Urothelium cell line (cell line): ENCODE data around the gene TM2D1.
A peak's percentile ranks its signal among the peaks of the same experiment; 100 is the strongest.
"Not testable (repeated sequence)": the region's sequence is repeated elsewhere in the genome, so short reads cannot be mapped to it uniquely, and the experiment has no call there.

Experiments used
- DNase-seq: peaks from one replicate; pipeline ENCODE4 v3.0.0; 2011; ENCODE audit warnings: low spot score, mixed read lengths
- FAIRE-seq: peaks from 2 replicates; lab custom pipeline; 2011; peaks lifted over from hg19 to GRCh38; lab: Jason Lieb, UNC

TM2D1 gene

DNA sequence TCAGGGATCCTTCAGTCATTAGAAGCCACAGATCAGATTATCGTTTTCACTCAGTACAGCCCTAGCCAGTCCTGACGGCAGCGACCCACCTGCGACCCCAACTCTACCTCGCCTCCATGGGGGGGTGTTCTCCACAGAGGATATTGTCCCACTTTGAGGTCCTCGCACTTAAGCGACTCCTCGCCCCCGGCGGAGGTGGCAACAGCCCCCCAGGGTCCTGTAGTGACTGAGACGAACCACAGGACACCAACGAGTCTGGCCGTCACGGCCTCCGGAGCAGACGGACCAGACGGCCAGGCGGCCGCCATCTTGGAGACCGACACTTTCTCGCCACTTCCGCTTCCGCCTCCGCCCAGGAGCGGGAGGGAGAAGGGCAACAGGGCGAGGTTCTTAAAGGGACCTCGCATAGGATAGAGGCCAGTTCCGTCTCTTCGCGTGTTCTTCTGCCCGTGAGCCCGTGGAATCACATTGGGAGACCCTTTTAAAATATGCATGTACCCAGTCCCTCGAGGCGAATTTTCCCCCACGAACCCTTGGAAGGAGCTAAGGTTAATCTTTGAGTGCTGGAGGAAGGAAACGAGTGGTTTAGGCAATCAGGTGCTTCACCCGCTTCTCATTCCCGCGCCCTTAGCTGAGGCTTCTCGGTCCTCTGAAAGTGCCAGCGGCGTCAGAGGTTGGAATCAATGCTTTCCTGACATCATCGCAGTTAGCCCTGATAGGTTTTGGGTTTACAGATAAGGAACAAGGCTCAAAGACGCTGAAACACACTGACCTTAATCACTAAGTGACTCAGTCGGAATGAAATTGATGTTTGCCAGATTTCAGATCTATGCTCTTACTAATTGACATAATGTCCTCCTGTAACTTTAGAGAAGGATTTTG is at the start of gene TM2D1:
TSS of gene TM2D1 (minus strand) at position 329 of the 882 bp plus-strand sequence. CDS start at position 308, 21 bp downstream.
- DNase-seq (peak; percentile 94), FAIRE-seq (peak; percentile 62)

DNA sequence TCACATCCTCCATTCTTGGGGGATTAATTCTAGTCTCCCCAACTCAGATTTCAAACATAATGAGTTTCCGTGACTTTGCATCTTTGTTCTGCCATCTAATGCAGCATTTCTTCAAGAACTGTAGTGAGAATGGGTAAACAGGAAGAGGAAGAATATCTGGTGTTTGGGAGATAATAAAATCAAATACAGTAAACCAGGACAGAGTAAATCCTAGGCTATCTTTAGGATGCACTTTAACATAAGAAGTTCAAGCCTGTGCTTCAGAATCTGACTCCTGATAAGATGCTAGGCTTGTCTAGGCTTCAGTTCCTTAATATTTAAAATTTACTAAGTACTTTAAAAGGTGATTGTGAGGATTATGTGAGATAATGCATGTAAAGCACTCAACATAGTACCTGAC is 45.2 kb upstream of the TM2D1 start:
- FAIRE-seq, result no peak

DNA sequence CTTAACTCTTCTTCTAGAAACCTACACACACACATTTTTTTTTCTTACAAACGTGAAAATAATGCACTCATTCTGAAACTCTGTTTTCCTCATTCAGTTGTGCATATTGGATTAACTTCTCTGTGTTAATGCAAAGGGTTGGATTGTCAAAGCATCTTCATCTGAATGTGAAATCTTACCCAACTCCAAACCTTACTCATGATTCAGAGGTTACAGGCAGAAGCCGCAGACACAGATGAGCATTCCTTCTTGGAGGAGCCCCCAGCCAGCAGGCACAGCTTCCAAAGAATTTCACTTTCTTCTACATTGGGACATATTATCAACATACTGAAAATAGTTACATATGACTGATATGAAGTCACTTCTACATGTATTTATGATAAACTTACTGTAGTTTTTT is 33.0 kb upstream of the TM2D1 start:
- FAIRE-seq (no peak), DNase-seq (no peak)

More for the DNA sequence above, 45.2 kb upstream of the TM2D1 start:
- DNase-seq, result no peak

DNA sequence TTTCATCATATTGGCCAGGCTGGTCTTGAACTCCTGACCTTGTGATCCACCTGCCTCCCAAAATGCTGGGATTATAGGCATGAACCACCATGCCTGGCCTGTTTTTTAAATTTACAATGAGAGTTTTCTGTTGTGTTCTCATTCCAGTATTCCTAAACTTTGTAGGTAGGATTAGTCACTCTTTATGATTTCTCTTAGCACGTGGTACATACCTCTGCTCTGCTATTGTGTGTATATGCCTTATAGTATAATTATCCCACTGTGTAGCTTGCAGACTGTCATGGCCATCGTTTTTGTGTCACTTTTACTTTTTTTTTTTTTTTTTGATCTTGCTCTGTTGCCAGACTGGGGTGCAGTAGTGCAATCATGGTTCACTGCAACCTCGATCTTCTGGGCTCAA is 31.8 kb upstream of the TM2D1 start:
- DNase-seq (no peak), FAIRE-seq (no peak)

DNA sequence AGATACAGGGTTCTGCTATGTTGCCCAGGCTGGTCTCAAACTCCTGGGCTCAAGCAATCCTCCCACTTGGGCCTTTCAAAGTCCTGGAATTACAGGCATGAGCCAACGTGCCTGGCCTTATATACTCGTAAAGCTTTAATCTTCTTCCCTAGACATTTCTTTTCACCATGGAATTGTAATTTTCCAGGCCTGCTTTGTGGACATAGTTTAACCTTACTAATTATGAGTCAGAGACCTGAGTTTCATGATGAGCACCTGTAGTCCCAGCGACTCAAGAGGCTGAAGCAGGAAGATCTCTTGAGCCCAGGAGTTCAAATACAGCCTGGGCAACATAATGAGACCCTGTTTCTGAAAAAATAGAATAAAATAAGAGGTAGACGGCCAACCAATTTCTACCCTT is 29.6 kb upstream of the TM2D1 start:
- DNase-seq, result no peak
- FAIRE-seq, result no peak

DNA sequence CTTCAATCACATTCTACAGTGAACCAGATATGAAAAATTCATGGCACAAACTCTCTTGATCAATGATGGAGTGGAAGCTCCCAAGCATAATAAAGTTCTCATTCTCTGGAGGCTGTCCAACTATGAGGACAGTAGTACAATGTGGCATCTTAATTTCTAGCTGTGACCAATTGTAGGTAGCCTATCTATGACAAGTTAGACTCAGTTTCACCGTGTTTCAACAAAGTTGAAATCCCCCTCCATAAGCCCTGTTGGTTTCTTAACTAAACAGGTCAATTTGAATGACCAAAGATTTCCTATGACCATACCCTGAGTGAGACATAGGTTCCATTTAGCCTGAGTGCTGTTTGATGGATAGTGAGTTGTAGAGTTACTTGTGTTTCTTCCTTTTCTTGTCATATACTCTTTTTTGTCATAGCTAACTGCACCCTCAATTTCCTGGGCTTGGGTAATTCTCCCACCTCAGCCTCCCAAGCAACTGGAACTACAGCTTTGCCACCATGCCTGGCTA is 29.1 kb upstream of the TM2D1 start:
- no peak for DNase-seq
- no peak for FAIRE-seq

DNA sequence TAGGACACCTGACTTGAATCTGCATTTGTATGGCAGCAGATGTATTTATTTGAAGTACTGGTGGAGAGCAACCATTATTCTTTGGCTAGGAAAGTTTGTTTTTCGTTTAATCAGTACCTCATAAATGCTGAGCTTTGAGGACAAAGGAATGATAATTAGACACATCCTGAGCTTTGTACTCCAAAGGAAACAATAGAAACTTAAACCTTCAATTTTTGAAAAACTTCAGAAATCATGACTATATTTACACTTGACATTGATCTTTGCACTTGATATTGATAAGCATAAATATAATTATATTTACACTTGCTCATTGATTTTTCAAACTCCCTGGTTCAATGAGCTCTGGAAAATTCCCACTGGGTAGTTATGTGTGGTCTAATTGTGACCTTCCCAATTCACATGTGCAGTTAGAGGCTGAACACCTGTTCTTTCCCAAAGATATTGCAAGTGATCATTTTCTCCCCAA is 28.0 kb upstream of the TM2D1 start:
- no peak for FAIRE-seq
- DNase-seq, result no peak

DNA sequence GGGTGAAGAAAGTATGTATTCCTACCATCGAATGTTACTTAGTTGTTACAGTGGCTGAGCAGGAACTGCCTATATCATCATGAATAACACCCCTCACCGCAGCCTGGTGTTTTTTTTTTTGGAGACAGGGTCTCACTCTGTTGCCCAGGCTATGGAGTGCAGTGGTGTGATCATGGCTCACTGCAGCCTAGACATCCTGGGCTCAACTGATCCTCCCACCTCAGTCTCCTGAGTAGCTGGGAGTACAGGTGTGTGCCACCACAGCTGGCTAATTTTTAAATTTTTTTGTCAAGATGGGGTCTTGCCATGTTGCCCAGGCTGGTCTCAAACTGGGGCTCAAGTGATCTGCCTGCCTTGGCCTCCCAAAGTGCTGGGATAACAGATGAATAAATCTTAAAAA is 24.6 kb upstream of the TM2D1 start:
- DNase-seq (no peak), FAIRE-seq (no peak)

DNA sequence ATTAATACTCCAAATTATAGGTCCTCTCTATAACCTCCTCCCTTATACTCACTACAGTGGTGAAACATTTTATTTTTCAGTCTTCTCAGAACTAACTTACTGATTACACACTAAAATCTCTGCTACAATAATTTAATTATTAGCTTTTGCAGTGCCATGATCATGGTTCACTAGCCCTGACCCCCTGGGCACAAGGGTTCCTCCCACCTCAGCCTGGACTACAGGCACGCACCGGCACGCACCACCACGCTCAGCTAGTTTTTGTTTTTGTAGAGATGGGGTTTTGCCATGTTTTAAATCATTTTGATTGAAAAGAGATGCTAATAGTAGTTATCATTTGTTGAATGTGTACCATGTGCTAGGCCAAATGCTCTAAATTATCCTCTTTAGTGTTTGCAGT is 23.6 kb upstream of the TM2D1 start:
- DNase-seq (no peak), FAIRE-seq (no peak)

DNA sequence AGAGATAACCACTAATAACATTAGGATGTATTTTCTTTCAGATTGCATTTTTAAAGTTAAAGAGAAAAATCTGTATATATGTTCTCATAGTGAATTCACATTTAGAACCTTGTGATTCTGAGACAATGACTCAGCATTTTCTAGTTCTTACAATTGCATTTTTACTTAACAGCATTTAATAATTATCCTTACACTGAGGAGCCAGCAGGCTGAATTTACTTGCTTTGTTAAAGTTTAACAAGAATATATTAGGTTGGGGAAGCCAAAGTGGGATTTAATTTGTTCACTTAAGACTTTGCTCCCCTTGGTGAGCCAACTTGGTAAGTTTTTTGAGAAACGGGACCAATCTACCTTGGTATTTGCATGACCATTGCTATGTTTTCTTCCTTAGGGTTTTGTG is 21.9 kb upstream of the TM2D1 start:
- no peak for DNase-seq
- no peak for FAIRE-seq

DNA sequence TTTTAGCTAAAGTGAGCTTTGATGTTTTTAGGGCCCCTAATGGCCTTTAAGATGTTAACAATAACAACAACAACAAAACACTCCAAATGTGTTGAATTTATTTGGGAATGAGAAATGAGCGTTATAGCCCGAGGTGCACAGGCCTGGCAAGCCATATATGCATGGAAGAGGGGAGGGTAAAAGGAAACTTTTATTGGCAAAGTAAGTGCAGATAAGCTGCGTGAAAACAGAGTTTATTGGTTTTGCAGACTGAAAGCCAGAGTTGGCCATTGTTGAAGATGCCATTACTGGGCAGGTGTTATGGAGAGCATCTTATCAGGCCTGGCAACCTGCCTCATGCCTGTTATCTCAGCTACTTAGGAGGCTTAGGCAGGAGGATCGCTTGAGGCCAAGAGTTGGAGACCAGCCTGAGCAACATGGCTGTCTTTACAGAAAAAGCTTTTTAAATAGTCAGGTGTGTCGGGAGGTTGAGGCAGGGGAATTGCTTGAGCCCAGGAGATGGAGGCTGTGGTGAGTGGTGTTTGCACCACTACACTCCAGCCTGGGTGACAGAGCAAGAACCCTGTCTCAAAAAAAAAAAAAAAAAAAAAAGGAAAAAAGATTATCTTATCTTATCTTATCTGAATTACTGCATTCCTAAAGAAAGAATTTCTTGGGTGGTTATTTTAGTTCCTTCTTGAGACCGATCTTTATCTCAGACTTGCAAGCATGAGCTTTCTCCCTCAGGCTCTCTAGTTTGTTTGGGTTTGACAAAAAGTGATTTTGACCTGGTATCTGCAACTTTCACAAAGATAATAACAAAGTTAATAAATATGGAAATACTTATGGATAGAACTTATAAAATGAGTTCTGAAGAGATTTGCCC is 19.0 kb upstream of the TM2D1 start:
- no peak for DNase-seq

DNA sequence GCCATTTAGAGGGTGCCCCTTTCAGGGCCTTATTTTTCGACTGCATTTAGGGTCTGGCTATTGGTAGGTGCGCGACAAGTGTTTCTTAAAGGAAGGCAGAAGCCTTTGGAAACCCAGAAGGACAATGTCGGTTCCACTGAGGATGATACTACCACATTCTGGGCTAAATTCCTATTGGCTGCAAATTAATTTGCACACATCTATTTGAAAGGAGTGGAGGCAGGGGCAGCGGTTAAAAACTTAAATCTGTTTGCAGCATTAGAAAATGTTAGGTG is 18.4 kb upstream of the TM2D1 start:
- DNase-seq (no peak), FAIRE-seq (no peak)

More for the DNA sequence above, 19.0 kb upstream of the TM2D1 start:
- no peak for FAIRE-seq

DNA sequence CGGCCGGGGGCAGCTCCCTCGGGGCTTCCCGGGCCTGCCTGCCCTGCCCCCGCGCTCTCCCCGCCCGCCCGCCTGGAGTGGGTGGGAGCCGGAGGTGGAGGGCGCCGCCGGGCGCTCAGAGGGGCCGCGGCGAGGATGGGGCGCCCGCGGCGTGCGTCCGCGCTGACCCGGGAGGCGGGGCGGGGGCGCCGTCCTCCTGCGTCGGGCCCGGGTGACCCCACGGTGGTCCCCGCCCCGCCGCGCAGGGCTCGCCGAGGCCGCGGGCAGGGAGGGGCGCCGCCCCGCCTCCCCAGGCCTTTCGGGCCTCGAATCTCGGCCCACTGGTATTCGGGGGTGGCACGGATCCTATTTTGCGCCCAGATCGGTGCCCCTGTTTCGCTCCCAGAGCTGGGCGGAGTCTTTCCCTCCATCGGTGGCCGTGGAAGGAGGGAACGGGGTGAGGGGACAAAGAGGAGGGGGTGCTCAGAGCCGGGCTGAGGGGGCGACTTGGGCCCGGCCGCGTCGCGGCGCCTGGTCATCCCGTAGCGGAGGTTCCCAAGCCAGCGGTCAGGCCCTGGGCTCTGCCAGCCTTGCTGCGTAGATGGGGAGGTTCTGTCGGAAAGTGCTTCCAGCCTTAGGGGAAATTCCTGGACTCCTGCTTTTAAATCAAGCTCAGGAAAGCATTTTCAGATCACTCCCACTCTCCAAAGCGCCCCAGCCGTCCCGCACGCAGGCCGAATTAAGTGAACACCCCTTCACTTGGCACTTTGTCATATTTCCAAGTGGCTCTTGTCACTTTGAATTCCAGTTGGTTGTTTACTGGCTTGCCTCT is 17.9 kb upstream of the TM2D1 start:
- FAIRE-seq, result no peak
- peak; percentile 69 for DNase-seq

DNA sequence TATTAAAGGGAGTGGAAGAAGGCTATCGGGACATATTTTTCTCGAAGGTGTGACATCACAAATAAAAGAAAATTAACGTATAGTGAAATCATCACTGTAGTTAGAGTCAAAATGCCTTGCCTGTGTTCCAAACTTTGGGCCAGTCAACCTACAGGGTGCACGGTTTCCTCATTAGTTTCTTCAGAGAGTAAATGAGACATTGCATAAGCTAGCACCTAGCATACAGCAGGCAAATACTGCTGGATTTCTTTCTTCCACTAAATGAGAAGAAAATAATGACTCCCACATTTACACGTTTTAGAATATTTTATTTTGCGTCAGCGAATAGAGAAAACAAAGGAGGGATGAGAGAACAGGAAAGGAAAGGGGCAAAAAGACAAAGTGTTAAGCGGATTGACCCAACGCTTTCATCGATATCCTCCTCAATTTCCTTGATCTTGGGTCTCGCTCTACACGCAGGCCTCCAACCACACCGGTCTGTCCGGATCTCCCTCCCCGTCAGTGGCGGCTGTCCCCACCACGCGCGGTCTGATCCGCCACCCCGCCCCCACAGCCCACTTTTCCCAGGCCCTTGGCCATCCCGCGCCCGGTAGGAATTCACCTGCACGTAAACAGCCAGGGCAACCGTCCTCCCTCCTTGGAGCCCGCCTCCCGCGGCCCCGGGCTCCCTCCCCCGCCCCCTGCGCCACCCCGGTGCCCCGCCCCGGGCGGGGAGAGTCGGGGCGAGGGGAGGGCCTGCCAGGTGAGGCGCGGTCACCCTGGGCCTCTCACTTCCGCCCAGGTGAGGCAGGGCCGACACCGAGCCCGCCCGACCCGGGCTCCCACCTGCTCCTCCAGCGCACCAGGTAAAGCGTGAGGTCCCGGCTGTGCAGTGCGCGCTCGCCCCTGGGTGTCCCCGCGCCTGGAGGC is 17.0 kb upstream of the TM2D1 start, which contains the start of gene PATJ:
TSS of gene PATJ (plus strand) at position 770 of the 909 bp plus-strand sequence. CDS start 20,413 bp downstream, outside the sequence.
- DNase-seq, result peak; percentile 87
- no peak for FAIRE-seq

DNA sequence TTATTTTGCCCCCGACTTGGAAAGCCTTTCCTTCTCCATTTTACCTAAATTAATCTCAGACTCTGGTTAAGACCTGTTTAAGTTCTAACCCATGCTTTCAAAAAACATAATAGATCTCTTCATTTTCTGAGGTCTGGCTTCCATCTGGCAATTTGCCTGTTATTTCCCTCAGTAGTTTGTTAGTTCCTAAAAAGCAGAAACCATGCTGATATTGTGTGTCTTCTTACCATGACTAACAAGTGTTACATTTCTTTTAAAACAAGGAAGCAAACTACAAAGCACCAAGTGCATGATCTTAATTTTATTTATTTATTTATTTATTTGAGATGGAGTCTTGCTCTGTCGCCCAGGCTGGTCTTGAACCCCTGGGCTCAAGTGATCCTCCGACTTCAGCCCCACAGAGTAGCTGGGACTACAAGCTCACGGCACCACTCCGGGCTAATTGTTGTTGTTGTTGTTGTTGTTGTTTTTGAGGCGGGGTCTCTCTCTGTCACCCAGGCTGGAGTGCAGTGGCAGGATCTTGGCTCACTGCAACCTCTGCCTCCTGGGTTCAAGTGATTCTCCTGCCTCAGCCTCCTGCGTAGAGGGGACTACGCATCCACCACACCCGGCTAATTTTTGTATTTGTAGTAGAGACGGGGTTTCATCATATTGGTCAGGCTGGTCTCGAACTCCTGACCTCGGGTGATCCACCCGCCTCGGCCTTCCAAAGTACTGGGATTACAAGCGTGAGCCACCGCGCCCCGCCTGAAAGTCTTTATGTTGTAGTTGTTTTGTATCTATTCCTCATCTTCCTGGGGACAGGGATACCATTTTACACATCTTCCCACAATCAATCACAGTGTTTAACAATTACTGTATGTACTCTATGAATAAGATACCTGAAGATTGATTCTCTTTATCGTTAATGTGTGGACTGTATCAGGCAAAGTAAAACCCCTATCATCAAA is 16.1 kb upstream of the TM2D1 start:
- FAIRE-seq, result no peak

DNA sequence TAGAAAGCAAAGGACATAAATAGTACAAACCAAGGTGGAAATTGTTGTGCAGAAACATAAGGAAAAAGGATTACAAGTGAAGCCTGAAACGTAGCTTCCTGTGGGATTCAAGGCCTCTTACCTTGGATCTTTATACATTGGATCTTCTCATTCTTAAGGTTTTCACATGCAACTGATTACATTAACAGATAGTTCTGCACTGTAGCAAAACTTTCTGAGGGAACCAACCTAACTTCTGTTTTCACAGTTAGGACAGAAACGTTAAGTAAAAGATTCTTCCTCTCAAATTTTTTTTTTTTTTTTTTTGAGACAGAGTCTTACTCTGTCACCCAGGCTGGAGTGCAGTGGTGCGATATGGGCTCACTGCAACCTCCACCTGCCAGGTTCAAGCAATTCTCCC is 7.8 kb upstream of the TM2D1 start:
- DNase-seq (no peak), FAIRE-seq (no peak)

More for the DNA sequence above, 16.1 kb upstream of the TM2D1 start:
- DNase-seq, result no peak

DNA sequence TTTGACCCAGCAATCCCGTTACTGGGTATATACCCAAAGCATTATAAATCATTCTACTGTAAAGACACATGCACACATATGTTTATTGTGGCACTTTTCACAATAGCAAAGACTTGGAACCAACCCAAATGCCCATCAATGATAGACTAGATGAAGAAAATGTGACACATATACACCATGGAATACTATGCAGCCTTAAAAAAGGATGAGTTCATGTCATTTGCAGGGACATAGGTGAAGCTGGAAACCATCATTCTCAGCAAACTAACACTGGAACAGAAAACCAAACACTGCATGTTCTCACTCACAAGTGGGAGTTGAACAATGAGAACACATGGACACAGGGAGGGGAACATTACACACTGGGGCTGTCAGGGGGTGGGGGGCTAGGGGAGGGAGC is 5.7 kb upstream of the TM2D1 start:
- FAIRE-seq, result not testable (repeated sequence)

DNA sequence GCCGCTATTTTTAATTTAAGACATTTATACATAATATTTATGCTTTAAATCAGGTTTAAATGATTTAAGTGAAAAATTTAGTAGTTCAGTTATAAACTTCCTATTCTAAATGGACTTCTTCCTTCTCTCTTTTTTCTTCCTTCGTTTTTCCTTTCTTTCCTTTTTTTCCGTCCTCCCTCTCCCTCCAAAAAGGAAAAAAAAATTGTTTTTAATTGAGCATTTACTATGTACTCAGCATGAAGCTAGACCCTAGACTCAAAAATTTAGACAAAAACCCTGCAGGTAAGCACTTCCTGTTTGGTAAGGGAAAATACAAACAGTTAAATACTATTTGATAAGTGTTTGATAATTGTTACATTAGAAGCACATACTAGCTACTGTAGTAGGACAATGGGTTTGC is 2.6 kb upstream of the TM2D1 start:
- DNase-seq (no peak), FAIRE-seq (no peak)

More for the DNA sequence above, 5.7 kb upstream of the TM2D1 start:
- not testable (repeated sequence) for DNase-seq

DNA sequence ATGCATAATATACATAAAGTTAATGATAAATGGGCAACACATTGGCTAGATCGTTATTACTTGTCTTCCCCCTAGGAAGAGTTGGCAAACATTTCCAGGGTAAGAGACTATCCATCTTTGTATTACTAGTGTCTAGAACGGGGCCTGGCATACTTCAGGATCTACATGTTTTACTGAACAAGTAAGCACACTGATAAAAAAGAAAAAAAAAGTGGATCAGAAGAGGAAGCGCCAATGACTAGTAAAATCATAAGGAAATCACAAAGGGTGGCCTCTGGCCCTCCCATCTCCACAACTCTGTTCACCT is 482 bp downstream of the TM2D1 start:
- FAIRE-seq, result no peak
- no peak for DNase-seq
